ENCODE data around the gene FBXL5. TPM values are rescaled to one million over a fixed set of nuclear protein-coding genes. Genes with fewer than 3 reads are reported as not detected.
A peak's percentile ranks its signal among the peaks of the same experiment; 100 is the strongest.

Gene FBXL5
- total RNA-seq, 1 donor from 2014 or later, result 102 TPM

GRCh38 chr4:15682242-15683142, 27.3 kb upstream of the FBXL5 start:
- FAIRE-seq (no peak), DNase-seq (ENCODE audit: low read depth) (peak; percentile 44)
- Histone ChIP-seq H3K27me3 (ENCODE audit: control insufficient read depth, insufficient read depth, low read length) (no peaks in the 10 kb centered on the region), H3K36me3 (ENCODE audit: control insufficient read depth, insufficient read depth, low read length) (peaks cover 3% of the 10 kb centered on the region), H3K4me3 (ENCODE audit: low read depth, low read length) (peak overlapping the region; percentile 92)
- TF ChIP-seq CTCF (IDR thresholded peaks at IDR 0.05; ENCODE audit: insufficient read depth, low read length, severe bottlenecking), result no peak

- DNase-seq (ENCODE audit: low read depth), result peak; percentile 98
- FAIRE-seq, result no peak
Measured at GRCh38 chr4:15681372-15682241, 26.4 kb upstream of the FBXL5 start, which contains the start of gene FAM200B. Gene FAM200B, plus strand, starts transcription at chr4:15681827. Its CDS starts 5,151 bp downstream, at chr4:15686978.

GRCh38 chr4:15681067-15681371, 25.9 kb upstream of the FBXL5 start:
- no peak for TF ChIP-seq CTCF (IDR thresholded peaks at IDR 0.05; ENCODE audit: insufficient read depth, low read length, severe bottlenecking)
- Histone ChIP-seq H3K4me3 (ENCODE audit: low read depth, low read length) (peak overlapping the region; percentile 92), H3K36me3 (ENCODE audit: control insufficient read depth, insufficient read depth, low read length) (peaks cover 3% of the 10 kb centered on the region), H3K27me3 (ENCODE audit: control insufficient read depth, insufficient read depth, low read length) (no peaks in the 10 kb centered on the region)
- no peak for DNase-seq (ENCODE audit: low read depth)
- no peak for FAIRE-seq

More at GRCh38 chr4:15681372-15682241, 26.4 kb upstream of the FBXL5 start, which contains the start of gene FAM200B:
- peak; percentile 25 for TF ChIP-seq CTCF (IDR thresholded peaks at IDR 0.05; ENCODE audit: insufficient read depth, low read length, severe bottlenecking)
- Histone ChIP-seq H3K36me3 (ENCODE audit: control insufficient read depth, insufficient read depth, low read length) (peaks cover 3% of the 10 kb centered on the region), H3K4me3 (ENCODE audit: low read depth, low read length) (peak within 1 kb of the TSS; percentile 92), H3K27me3 (ENCODE audit: control insufficient read depth, insufficient read depth, low read length) (no peaks in the 10 kb centered on the region)

GRCh38 chr4:15677507-15677988, 22.4 kb upstream of the FBXL5 start:
- no peak overlapping the region for H3K4me3 ChIP-seq (ENCODE audit: low read depth, low read length)

GRCh38 chr4:15676899-15677298, 21.7 kb upstream of the FBXL5 start:
- Histone ChIP-seq H3K36me3 (ENCODE audit: control insufficient read depth, insufficient read depth, low read length) (no peaks in the 10 kb centered on the region), H3K4me3 (ENCODE audit: low read depth, low read length) (no peak overlapping the region), H3K27me3 (ENCODE audit: control insufficient read depth, insufficient read depth, low read length) (no peaks in the 10 kb centered on the region)
- no peak for FAIRE-seq
- no peak for DNase-seq (ENCODE audit: low read depth)
- TF ChIP-seq CTCF (IDR thresholded peaks at IDR 0.05; ENCODE audit: insufficient read depth, low read length, severe bottlenecking), result no peak

More at GRCh38 chr4:15677507-15677988, 22.4 kb upstream of the FBXL5 start:
- Histone ChIP-seq H3K36me3 (ENCODE audit: control insufficient read depth, insufficient read depth, low read length) (no peaks in the 10 kb centered on the region), H3K27me3 (ENCODE audit: control insufficient read depth, insufficient read depth, low read length) (no peaks in the 10 kb centered on the region)
- peak; percentile 99 for DNase-seq (ENCODE audit: low read depth)
- FAIRE-seq, result no peak
- no peak for TF ChIP-seq CTCF (IDR thresholded peaks at IDR 0.05; ENCODE audit: insufficient read depth, low read length, severe bottlenecking)

Data from bronchial epithelial cell (primary cell).